Activated CD4-positive, alpha-beta T cell treated with anti-CD3 and anti-CD28 coated beads, Interleukin-2, amount 50 U/mL, for 48 hours (primary cell): ENCODE measurements around the gene DMD.
"Not testable (repeated sequence)": the region's sequence is repeated elsewhere in the genome, so short reads cannot be mapped to it uniquely, and the experiment has no call there.

Experiments used
- DNase-seq, 2 experiments: peaks; one replicate each; pipeline ENCODE4 v3.0.0-alpha.2; 2020

The DMD gene

DNA sequence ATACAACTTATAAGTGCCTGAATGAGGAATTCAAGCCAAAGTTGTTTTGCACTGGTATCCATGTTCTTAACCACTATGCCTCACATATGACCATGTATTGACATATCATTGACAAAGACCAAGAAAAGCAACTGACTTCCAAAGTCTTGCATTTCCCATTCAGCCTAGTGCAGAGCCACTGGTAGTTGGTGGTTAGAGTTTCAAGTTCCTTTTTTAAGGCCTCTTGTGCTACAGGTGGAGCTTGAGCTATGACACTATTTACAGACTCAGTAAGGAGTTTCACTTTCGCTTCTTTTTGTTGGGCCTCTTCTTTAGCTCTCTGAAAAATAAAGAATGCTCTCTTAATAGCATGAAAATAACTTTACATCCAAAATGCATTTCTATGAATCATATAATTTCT, 763.0 kb downstream of the DMD start:
- no peak for DNase-seq

DNA sequence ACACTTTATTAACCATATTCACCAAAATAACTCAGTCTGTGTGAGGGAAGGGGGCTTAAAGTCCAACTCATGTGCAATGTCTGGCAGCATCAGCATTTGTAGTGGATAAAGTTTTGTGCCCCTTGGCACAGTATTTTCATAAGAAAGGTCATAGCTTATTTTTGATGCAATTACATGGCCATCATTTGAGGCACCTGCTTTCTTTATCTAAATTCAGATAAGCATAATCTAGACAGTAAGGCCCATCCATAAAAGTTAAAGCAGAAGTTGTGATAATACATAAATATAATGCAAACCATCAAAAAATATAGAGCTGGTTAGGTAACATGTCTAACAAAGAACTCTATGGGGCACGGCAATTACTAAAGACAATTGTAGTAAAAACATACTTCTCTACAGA, 763.7 kb downstream of the DMD start:
- DNase-seq: no peak

DNA sequence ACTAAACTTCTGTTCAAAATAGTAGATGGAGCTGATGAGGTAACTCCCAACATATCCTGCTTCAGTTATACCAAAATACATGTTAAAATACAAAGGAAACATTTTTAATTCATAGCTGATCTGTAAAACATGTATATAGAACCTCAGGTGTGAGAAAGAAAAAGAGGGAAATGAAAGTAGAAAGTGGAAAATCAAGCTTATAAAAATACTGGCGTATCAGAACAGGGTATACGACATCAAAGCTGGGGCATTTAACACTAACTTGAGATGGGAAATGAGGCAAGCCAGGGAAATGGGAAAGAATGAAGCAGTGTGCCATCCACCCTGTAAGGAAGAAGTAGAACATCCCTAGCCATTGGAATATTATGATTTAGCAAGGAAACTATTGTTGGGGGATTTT, 767.5 kb downstream of the DMD start:
- no peak for DNase-seq

DNA sequence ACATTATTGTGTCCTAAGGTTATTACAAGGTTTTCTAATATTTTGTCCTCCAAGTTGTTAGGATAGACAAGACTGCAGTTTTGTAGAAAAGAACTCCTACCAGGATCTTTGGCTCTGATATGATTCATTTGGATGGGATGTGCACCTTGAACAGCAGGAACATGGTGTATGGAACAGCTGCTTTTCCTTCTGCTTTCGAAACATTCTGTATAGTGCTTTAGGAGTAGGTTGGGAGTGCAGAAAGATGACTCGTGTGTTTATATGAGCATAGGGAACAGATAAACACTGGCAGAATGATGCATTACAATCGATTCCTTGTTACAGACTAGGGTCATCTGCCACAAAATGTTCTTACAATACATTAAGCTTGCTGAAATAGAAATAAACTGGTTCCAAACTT, 790.1 kb downstream of the DMD start:
- DNase-seq: no peak

DNA sequence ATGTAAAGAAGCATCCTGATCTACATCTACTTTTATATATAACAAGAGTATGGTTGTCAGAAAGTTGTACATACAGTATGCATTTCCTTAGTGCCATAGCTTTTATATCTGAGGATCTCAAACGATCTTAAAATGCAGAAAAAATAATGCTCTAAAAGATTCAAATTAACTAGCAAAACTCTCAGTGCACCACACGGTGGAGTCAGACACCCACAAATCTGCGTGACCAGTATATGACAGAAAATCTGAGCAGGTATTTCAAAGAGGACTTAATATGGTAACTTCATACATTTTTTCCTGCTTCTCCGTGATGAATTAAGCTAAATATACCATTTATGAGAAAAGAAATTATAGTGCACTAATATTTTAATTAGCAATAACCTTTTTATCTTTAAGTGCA, 803.0 kb downstream of the DMD start:
- peak in 1 of 2 experiments; percentile 3 for DNase-seq

DNA sequence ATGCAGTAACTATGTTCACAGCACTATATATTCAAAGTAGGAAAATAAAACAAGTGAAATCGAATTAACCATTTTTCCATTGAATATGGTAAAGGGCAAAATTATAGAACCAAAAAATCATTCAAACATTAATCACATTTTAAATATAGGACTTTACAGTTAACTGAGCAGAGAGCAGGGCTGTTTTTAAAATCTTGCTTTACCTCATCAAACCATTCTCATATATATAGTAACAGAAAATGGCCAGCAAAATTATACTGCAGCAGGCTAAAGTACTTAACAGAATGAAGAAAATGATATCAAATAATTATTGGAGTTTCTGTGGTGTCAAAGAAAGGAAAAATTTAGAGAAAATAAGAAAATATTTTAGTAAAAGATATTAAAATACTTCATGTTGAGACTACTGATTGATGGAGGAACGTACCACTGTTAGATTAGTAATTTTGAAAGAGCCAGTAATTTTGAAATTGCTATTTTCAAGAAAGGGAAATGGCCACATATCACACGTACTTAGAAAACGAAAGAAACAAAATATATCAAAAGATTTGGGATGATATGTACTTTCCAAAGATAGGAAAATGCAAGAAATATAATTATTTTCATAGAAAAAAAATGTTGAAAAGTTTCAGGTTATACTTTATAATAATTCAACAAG, 813.7 kb downstream of the DMD start:
- DNase-seq: no peak

DNA sequence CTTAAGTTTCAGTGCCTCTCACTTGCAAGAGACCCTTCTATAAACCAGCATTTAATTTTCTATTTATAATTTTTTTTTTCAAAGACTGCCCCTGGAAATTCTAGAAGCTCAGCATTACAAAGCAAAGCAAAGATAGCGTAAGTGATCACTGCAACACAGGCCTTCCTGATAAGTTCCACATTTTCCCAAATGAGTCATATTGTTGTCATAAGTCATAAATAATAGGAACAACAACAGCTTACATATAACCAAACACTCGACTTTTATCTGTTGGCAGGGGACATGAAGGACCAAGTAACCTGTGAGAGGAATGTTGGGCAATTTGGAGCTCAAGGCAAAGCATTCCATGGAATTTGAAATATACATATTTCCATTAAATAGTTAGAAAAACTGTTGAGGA, 815.5 kb downstream of the DMD start:
- no peak for DNase-seq

DNA sequence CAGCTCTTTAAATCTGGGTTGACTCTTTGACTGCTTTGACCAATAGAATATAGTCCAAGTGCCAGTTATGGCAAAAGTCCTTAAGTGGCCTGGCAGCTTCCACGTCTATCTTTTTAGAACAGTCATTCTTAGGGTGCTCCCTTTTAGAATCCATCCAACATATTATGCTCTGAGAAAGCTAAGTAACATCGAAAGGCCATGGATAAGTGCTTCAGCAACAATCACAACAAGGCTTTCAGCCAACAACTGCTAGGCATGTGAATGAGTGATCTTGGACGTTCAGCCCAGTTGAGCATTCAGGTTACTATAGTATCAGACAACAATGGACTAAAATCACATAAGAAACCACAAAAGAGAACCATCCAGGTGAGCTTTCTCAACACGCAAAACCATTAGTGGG, 818.7 kb downstream of the DMD start:
- DNase-seq: no peak

DNA sequence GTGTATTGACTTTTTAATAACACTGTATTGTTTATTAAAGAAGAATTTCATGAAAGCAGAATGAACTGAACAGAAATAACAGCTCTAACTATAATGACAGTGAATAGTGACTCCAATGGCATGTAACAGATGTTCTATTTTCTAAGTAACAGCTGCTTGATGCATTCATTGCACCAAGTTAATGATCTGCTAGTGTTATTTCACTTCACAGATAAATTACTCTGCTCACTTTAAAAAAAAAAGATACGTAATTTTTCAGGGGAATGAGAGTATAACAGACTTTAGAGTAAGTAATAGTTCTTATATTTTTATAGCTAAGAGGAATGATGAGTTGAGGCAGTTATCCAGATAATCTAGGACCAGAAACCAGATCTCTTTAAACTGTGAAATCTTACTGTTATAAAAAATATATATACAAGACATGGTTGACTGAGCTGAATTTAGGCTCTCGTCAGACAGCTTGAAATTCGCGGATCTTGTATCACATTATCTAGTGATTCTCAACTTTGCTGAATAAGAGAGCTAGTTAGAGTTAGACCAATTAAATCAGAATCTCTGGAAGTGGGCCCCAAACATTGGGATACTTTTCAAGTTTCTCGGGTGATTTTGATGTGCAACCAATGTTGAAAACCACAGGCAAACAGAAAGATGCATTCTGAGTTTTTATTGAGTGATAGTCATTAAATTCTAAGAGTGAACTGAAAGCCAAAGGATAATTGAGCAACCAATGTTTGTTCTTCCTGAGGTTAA, 840.7 kb downstream of the DMD start:
- no peak for DNase-seq

DNA sequence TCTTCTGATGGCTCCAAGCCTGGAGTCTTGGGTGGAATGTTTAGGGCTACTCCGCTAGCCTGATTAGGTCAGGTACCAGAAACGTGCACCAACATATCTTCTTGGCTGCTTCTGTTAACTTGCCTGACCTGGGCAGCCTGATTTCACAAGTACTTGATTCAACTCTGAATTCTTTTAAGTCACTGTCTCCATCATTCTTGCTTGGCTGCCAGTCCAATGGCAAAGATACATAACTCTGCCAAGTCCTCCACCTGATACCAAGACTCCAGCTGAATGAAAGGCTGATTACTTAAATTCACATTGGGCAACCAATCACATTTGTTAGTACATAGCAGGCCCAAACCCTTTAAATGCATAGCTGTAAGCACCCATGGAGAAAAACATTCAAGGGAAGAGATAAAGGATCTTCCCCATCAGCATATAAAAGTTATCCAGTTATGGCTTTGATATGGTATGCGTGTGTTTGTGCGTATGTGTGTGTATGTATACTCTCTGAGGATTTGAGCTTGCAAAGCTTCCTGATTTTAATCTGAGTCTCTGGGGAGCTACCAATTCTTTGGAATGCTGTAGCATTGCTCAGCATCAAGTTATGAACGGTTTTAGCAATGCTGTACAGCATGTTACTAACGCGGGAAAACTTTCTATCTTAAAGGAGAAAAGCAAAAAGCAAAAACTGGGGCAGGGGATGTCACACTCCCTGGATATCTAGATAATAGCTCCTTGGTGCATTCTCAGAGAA, 917.2 kb downstream of the DMD start:
- no peak for DNase-seq

DNA sequence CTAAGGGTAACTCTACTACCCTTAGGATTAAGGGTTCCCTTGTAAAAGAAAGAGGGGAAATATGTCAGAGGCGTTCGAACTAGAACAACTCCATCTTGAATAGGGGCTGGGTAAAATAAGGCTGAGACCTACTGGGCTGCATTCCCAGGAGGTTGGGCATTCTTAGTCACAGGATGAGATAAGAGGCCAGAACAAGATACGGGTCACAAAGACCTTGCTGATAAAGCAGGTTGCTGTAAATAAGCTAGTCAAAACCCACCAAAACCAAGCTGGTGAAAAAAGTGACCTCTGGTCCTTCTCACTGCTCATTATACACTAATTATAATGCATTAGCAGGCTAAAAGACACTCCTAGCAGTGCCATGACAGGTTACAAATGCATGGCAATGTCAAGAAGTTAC, 922.0 kb downstream of the DMD start:
- no peak for DNase-seq

DNA sequence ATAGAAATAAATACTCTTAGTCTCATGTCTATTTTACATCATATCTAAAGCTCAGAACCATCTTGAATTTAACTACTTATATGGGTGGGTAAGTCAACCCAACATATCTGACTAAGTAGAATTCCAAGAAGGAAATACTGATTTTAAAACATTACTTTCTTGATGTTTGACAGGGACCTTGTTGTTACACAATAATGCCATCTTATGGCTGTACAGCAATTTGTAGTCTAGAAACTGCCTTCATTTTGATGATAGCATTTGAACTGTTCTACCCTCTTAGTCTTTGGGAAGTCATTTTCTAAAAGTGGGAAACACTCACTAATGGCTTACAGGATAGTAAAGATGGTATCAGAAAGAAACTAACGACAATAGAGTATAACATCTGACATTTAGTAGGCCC, 929.5 kb downstream of the DMD start:
- DNase-seq: no peak

DNA sequence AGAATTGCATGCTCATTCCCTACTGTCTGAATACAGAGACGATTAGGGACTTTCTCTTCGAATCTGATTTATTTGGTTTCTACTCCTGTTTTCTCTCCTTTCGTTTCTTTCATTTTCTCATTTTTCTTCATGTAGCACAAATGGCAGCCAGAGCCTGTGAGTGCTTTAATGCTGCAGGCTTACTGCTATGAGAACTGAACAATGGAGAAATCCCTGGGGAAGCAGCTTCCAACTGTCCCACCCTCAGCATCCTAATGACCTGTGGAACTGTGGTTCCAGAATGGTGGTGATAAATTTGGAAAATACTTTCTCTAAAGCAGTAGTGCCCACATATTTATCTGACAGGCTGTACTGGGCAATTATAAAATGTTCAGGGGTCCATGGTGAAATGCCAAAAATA, 930.4 kb downstream of the DMD start:
- DNase-seq: no peak

DNA sequence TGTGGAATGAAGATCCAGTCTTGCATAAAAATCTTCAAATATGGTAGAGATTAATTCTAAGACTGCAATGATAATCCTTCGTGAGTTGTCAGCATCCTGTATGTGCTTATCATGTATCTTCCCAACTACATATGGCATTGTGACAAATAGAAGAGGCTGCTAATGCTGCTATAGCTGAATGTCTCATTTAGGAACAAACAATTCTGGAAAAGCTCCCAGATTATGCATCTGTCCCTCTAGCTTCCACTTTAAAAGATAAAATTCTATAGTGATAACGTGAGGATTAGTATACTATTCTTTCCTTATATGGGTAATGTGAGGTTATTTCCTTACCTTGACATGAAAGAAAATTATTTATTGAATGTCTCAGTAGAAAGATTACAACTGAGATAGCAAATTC, 930.9 kb downstream of the DMD start:
- no peak for DNase-seq

DNA sequence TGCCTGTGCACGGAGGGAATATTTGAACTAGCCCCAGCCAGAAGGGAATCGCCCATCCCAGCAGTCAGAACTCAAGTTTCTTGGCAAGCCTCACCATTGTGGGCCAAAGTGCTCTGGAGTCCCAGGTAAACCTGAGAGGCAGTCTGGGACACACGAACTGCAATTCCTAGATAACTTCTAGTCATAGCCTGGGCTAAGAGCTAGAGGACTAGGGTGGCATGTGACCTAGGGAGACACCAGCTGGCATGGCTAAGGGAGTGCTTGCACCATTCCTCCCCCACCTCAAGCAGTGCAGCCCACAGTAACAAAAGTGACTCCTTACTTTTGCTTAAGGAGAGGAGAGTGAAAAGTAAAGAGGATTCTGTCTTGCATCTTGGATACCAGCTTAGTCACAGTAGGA, 935.2 kb downstream of the DMD start:
- no peak for DNase-seq

DNA sequence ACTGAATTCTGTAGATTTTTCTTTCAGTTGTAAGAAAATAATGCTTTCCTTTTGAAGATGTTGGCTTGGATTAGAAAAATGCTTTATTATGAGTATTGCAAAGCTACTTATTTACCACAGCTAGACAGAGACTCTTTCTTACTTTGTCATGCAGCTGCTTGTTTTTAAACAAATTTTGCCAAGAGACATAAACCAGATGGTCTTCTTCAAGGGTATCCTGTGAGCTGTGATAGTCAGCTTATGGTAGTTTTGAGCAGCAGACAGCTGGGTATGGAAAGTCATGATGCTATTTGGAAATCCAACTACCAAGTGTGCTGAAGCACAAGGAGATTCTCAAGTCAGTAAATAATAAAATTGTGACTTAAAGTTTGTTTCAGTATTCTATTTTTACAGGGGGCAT, 941.5 kb downstream of the DMD start:
- no peak for DNase-seq

DNA sequence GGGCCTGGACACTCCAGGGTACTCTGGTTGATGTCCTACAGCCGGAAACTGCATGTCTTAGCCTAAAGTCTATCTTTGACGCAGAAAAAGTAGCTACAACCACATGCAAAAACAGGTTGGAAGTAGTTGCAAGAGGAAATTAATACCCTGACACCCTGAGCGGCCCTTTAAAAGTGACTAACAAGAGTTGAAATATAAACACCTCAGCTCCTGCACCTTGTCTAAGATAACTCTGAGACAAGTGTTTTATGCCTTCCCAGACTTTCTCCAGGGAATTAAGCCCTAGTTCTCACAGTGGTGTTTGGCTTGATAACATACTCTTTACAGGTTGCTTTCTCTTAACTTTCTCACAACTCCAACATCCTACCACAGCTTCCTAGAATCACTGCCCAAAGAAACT, 943.1 kb downstream of the DMD start:
- DNase-seq: no peak

DNA sequence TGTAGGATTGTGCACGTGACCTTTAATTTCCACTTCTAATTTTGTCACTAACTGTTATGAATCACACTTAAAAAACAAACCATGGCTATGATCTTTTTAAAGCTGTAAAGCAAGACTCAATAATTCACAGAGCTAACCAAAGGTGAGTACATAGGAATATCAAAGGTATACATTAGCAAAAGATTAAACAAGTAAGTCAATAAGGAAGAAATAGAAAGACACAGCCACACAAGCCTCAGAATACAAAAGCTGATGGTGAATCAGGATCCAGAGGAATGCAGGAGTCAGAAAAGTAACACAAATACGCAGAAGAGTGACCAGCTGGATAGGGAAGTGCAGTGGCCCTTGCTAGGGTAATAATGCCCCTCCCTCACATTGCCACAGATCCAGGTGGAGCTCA, 943.6 kb downstream of the DMD start:
- no peak for DNase-seq

DNA sequence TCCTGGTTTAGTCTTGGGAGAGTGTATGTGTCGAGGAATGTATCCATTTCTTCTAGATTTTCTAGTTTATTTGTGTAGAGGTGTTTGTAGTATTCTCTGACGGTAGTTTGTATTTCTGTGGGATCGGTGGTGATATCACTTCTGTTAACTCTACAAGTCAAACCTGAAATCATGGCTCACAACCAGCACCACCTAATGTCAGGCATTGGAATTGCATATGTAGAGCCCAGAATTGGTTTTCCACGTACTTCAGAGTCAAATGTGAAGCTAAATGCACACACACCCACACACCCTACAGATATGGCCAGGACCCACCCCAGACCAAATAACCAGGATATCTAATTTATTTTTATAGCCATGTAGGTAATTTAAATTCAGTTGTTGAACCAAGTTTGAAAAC, 964.7 kb downstream of the DMD start:
- DNase-seq: not testable (repeated sequence)

DNA sequence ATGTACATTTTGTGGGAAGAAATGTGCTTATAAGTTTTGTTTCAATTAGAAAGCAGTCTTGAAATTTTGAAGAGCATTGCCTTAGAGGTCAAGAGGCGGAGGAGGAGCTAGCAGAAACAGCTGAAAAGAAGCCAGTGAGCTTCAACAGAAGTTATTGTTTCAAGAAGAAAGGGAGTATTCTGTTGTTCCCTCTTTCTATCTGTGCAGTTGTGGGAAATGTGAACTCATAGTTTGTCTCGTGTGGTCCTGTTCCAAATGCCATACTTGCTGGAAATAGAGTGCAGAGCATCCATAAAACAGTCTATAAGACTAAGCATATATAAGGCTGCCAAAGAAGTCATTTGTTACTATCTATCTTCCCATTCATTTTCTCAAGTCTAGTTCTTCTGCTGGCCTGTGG, 1015.7 kb downstream of the DMD start:
- DNase-seq: no peak

DNA sequence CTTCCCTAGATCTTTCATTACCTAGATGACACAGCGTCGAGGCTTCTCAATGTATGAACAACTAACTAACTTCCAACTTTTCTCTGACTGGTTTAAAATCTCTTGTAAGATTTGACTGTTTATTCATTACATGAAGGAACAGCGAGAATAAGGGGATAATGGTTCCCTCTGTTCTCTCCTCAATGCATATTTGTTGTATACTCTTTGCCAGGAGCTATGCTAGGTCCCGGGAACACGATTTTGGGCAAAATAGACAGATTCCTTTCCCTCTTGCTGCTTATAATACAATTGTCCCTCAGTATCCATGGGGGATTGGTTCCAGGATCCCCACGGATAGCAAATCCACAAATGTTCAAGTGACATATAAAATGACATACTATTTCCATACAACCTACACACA, 1020.0 kb downstream of the DMD start:
- no peak for DNase-seq

DNA sequence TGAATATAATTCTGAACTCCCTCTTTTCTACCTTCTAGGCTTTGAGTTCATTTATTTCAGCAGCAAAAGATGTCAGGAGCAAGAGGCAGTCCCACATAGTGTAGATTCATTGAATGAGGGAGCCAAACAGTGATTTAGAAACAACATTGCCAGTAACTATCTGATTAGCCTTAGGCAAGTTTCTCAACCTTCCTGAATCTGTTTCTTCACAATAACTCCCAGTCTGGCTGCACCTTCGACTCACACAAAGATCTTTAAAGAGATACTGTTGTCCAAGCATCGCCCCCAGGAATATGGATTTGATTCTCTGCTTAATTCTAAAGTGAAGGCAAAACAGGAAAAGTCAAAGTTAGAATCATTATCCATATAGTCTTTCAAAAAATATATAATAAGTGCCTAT, 1026.2 kb downstream of the DMD start:
- no peak for DNase-seq

DNA sequence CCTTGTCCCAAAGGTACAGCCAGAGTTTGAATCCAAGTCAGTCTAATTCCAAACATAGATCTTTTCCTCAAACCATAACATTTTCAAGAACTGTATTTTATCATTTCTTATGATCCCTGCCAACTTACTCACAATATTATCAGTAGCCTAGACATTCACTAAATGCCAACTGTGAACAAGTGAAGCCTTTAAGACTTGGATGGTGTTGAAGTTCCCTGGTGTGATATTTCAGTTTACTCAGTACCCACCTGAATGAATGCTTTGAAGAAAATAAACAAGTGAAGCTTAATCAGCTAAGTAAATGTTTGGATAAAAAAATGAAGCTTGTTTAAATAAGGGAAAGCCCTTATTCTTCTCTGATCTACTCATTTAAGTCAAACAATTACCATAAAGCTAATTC, 1028.3 kb downstream of the DMD start:
- no peak for DNase-seq

DNA sequence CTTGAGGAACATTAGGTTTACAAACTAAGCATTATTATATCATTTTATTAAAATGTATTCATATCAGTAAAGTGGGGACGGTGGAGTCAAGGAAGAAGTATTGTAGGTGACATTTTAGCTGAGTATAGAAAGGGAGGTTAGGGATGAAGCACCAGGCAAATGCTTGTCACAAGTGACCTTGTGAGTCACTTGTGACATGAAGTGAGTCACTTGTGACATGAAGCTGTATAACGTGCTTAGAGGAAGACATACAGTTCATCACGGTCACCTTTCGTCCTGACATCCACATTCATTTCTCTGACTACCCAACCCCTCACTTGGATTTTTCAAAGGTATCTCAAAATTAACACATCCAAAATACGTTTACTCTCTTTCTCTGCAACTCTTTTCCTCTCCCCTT, 1034.8 kb downstream of the DMD start:
- no peak for DNase-seq
